Testis (tissue), 2 donors: ENCODE measurements around the gene TJP1.

ENCODE experiments used
- POLR2A ChIP-seq: fragments of 450-650 bp; IDR thresholded peaks from one replicate; pipeline ENCODE4 v1.6.1; 2017; ENCODE audit warnings: antibody characterized with exemption, mild to moderate bottlenecking, moderate library complexity
- TF ChIP-seq, protein P1 (sequence below), 3 experiments: fragments of 450-650 bp in 2 of 3; fragments of 200-600 bp in 1 of 3; sonication (generic) in 1 of 3; IDR thresholded peaks; one replicate each; pipeline ENCODE4 v1.5.1; 2016 to 2019; ENCODE audit warnings: antibody characterized with exemption in 3 of 3, mild to moderate bottlenecking in 2 of 3, moderate library complexity in 1 of 3

DNA sequence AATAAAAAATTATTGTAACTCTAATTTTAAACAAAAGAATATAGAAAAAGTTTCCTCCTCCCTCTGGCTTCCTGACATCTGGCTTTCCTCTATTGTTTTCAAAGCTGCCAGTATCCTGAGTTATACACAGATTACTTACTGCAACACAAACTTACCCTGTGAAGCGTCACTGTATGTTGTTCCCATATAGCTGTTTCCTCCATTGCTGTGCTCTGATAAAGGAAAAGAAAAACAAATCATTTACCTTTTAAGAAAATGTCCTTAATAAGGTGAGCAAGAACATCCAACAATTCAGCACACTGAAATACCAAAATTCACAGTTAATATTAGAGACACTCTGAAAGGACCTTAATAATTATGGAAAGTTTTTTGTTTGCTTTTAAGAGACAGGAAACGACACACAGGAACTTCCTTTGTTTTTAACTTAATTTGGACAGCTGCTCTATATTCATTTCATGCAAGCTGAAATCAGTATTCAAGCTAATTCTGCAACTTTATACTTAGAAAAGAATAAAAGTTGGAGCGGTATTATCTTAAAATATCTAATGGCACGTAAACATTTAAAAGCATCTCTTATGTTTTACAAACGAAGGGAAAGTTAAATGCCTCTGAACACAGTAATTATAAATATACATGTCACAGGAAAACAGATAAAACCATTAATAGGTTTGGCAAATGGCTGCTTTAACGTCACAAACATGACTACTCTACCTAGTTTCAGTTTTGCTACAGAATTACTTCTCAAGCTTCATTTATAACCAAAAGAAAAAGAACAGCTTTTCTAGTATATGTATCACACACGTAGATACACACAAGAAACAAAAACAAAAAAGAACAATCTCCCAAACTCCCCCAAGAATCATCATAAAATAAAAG is 21.5 kb downstream of the TJP1 start:
- TF ChIP-seq, protein P1, sequence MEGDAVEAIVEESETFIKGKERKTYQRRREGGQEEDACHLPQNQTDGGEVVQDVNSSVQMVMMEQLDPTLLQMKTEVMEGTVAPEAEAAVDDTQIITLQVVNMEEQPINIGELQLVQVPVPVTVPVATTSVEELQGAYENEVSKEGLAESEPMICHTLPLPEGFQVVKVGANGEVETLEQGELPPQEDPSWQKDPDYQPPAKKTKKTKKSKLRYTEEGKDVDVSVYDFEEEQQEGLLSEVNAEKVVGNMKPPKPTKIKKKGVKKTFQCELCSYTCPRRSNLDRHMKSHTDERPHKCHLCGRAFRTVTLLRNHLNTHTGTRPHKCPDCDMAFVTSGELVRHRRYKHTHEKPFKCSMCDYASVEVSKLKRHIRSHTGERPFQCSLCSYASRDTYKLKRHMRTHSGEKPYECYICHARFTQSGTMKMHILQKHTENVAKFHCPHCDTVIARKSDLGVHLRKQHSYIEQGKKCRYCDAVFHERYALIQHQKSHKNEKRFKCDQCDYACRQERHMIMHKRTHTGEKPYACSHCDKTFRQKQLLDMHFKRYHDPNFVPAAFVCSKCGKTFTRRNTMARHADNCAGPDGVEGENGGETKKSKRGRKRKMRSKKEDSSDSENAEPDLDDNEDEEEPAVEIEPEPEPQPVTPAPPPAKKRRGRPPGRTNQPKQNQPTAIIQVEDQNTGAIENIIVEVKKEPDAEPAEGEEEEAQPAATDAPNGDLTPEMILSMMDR (IDR thresholded peaks at IDR 0.05), result no peak
- no peak for TF ChIP-seq POLR2A
